GM12891 (cell line): ENCODE results near the gene ZBED3.

ENCODE experiments used
- PAX5 ChIP-seq: IDR thresholded peaks from 2 replicates; pipeline ENCODE4 v1.6.1; 2011; ENCODE audit warnings: low read length, moderate library complexity, mild to moderate bottlenecking; ENCODE audit not compliant: insufficient read depth, severe bottlenecking
- POLR2A ChIP-seq: IDR thresholded peaks from 2 replicates; pipeline ENCODE4 v1.6.1; 2011; ENCODE audit warnings: low read depth, low read length, control low read depth
- POLR2AphosphoS5 ChIP-seq: IDR thresholded peaks from 2 replicates; pipeline ENCODE4 v1.6.1; 2011; ENCODE audit warnings: low read depth, low read length, control low read depth

GRCh38 chr5:77073667-77074066 is 13.4 kb downstream of the ZBED3 start:
- TF ChIP-seq POLR2A = no peak
- no peak for TF ChIP-seq PAX5
- no peak for TF ChIP-seq POLR2AphosphoS5
